ENCODE measurements around the gene RNF34. TPM values are rescaled to one million over a fixed set of nuclear protein-coding genes. Genes with fewer than 3 reads are reported as not detected.

RNF34 gene
- total RNA-seq, 2 experiments from 2014 or later, result 60.6 to 63.1 TPM

GRCh38 chr12:121448771-121449315 lies 48.9 kb downstream of the RNF34 start:
- no peaks in the 10 kb centered on the region for H3K27me3 Mint-ChIP-seq
- ChIA-PET POLR2A (no interaction called here), CTCF (no interaction called here)
- no peak overlapping the region for H3K4me3 ChIP-seq (ENCODE audit: low read length)
- DNase-seq, result no peak
- ATAC-seq (ENCODE audit: poor library complexity), result no peak
- peaks cover 43% of the 10 kb centered on the region for H3K36me3 Mint-ChIP-seq (ENCODE audit: low read depth)
- peaks cover 9% of the 10 kb centered on the region for H3K4me1 Mint-ChIP-seq (ENCODE audit: low read depth)
- H3K27ac ChIP-seq (ENCODE audit: low read depth in 1 of 2, low read length in 2 of 2), result no peak overlapping the region
- no peaks in the 10 kb centered on the region for H3K9me3 ChIP-seq (ENCODE audit: control insufficient read depth in 1 of 2, insufficient read depth in 1 of 2, low read length in 2 of 2)
- intact Hi-C loops (cut with DNase I, micrococcal nuclease), result no loop called here
- H3K4me1 ChIP-seq (ENCODE audit: insufficient read depth, low read length), result peaks cover 12% of the 10 kb centered on the region
- no peak overlapping the region for H3K4me3 Mint-ChIP-seq
- peaks cover 45% of the 10 kb centered on the region for H3K36me3 ChIP-seq (ENCODE audit: insufficient read depth, low read length)
- H3K27ac Mint-ChIP-seq, result no peak overlapping the region
- TF ChIP-seq CTCF (IDR thresholded peaks at IDR 0.05), result no peak
- H3K27me3 ChIP-seq (ENCODE audit: control insufficient read depth in 1 of 2, insufficient read depth in 2 of 2, low read length in 2 of 2), result no peaks in the 10 kb centered on the region
- H3K9me3 Mint-ChIP-seq, result no peaks in the 10 kb centered on the region

- DNase-seq, result peak in 1 of 14 experiments; percentile 34
- no peaks in the 10 kb centered on the region for H3K27me3 ChIP-seq (ENCODE audit: control insufficient read depth in 1 of 2, insufficient read depth in 2 of 2, low read length in 2 of 2)
- peaks cover 34% of the 10 kb centered on the region for H3K4me1 ChIP-seq (ENCODE audit: insufficient read depth, low read length)
- no peaks in the 10 kb centered on the region for H3K9me3 Mint-ChIP-seq
- no peak for ATAC-seq (ENCODE audit: poor library complexity)
- ChIA-PET CTCF (interaction anchor here (1.0 kb wide), 1 partner anchor 9 kb away, joined by 5 read pairs; no protein-coding TSS in a partner anchor), POLR2A (no interaction called here)
- H3K9me3 ChIP-seq (ENCODE audit: control insufficient read depth in 1 of 2, insufficient read depth in 1 of 2, low read length in 2 of 2), result no peaks in the 10 kb centered on the region
- H3K27ac Mint-ChIP-seq, result no peak overlapping the region
- H3K27ac ChIP-seq (ENCODE audit: low read depth in 1 of 2, low read length in 2 of 2), result no peak overlapping the region
- no peak overlapping the region for H3K4me3 Mint-ChIP-seq
- intact Hi-C loops (cut with DNase I, micrococcal nuclease), result no loop called here
- H3K36me3 Mint-ChIP-seq (ENCODE audit: low read depth), result peaks cover 28% of the 10 kb centered on the region
- H3K36me3 ChIP-seq (ENCODE audit: insufficient read depth, low read length), result peaks cover 32% of the 10 kb centered on the region
- no peak overlapping the region for H3K4me3 ChIP-seq (ENCODE audit: low read length)
- peaks cover 16% of the 10 kb centered on the region for H3K4me1 Mint-ChIP-seq (ENCODE audit: low read depth)
- no peak for TF ChIP-seq CTCF (IDR thresholded peaks at IDR 0.05)
- H3K27me3 Mint-ChIP-seq, result no peaks in the 10 kb centered on the region
Observed at GRCh38 chr12:121451961-121452339, 52.0 kb downstream of the RNF34 start.

- Histone ChIP-seq H3K27me3 (ENCODE audit: control insufficient read depth in 1 of 2, insufficient read depth in 2 of 2, low read length in 2 of 2) (no peaks in the 10 kb centered on the region), H3K36me3 (ENCODE audit: insufficient read depth, low read length) (peaks cover 32% of the 10 kb centered on the region), H3K4me1 (ENCODE audit: insufficient read depth, low read length) (peaks cover 34% of the 10 kb centered on the region), H3K9me3 (ENCODE audit: control insufficient read depth in 1 of 2, insufficient read depth in 1 of 2, low read length in 2 of 2) (no peaks in the 10 kb centered on the region), H3K4me3 (ENCODE audit: low read length) (no peak overlapping the region), H3K27ac (ENCODE audit: low read depth in 1 of 2, low read length in 2 of 2) (no peak overlapping the region)
- ChIA-PET POLR2A (no interaction called here), CTCF (interaction anchor here (0.6 to 1.0 kb wide), 2 partner anchors 9 to 131 kb away, joined by 3 to 5 read pairs; no protein-coding TSS in a partner anchor)
- H3K9me3 Mint-ChIP-seq, result no peaks in the 10 kb centered on the region
- H3K4me3 Mint-ChIP-seq, result no peak overlapping the region
- no peak overlapping the region for H3K27ac Mint-ChIP-seq
- peaks cover 18% of the 10 kb centered on the region for H3K4me1 Mint-ChIP-seq (ENCODE audit: low read depth)
- intact Hi-C loops (cut with DNase I, micrococcal nuclease), result no loop called here
- peak in 1 of 14 experiments; percentile 37 for DNase-seq
- no peaks in the 10 kb centered on the region for H3K27me3 Mint-ChIP-seq
- ATAC-seq (ENCODE audit: poor library complexity), result no peak
- peaks cover 24% of the 10 kb centered on the region for H3K36me3 Mint-ChIP-seq (ENCODE audit: low read depth)
- no peak for TF ChIP-seq CTCF (IDR thresholded peaks at IDR 0.05)
Observed at GRCh38 chr12:121452340-121452984, 52.5 kb downstream of the RNF34 start.

All from CD4-positive, alpha-beta T cell (primary cell).